Gastrocnemius medialis (tissue), 4 donors: ENCODE measurements around the gene DDIT3. TPM values are rescaled to one million over a fixed set of nuclear protein-coding genes. Genes with fewer than 3 reads are reported as not detected.

ENCODE experiments used
- ATAC-seq, 2 donors: fragments of 150-250 bp; one replicate each; pipeline ENCODE4 v1.9.1; 2016
- DNase-seq, 2 donors: peaks; one replicate each; pipeline ENCODE4 v3.0.0-alpha.2; 2019
- H3K27ac ChIP-seq, 4 donors: fragments of 200-600 bp; sonication (generic); 1 replicate in 1 of 4; 2 replicates in 3 of 4; pipeline ENCODE4 v1.5.1; 2016 to 2018; ENCODE audit warnings: mild to moderate bottlenecking in 2 of 4, moderate library complexity in 1 of 4
- H3K27me3 ChIP-seq, 3 donors: fragments of 200-600 bp; sonication (generic) in 2 of 3; 1 replicate in 1 of 3; 2 replicates in 2 of 3; pipeline versions ENCODE4 v1.5.1 to v1.6.0; 2016 to 2019; ENCODE audit warnings: mild to moderate bottlenecking in 1 of 3, moderate library complexity in 1 of 3
- H3K36me3 ChIP-seq, 2 donors: fragments of 200-600 bp; sonication (generic) in 1 of 2; one replicate each; pipeline ENCODE4 v1.5.1; 2017 to 2018
- H3K4me1 ChIP-seq, 2 donors: fragments of 200-600 bp; sonication (generic) in 1 of 2; one replicate each; pipeline ENCODE4 v1.5.1; 2016 to 2017; ENCODE audit warnings: mild to moderate bottlenecking in 2 of 2
- H3K4me3 ChIP-seq, 4 donors: fragments of 200-600 bp; sonication (generic) in 3 of 4; 1 replicate in 1 of 4; 2 replicates in 3 of 4; pipeline ENCODE4 v1.5.1; 2016 to 2019; ENCODE audit warnings: mild to moderate bottlenecking in 2 of 4
- H3K9me3 ChIP-seq, 3 donors: fragments of 200-600 bp; sonication (generic) in 2 of 3; 1 replicate in 1 of 3; 2 replicates in 2 of 3; pipeline ENCODE4 v1.5.1; 2016 to 2019
- POLR2A ChIP-seq, 2 donors: fragments of 450-650 bp; IDR thresholded peaks; one replicate each; pipeline ENCODE4 v1.6.1; 2017; ENCODE audit warnings: antibody characterized with exemption in 2 of 2, mild to moderate bottlenecking in 2 of 2, moderate library complexity in 2 of 2
- in situ Hi-C, 4 donors: fragments of 200-750 bp; cut with MboI; loops; one replicate each; pipeline versions ENCODE4 v1.15.0 to v1.8.0; 2017; ENCODE audit warnings: low sequenced_read_pairs in 4 of 4
- intact Hi-C: fragments of 100-400 bp; cut with DNase I; formaldehyde crosslinking; loops from one replicate; pipeline ENCODE4 v1.15.1; 2023; ENCODE audit warnings: low total_unique reads
- total RNA-seq, 4 donors: library from RNA; depleted of rRNA; stranded (reverse); fragments of >200 nt; gene quantifications; one replicate each; pipeline versions ENCODE4 v1.1.0 to v1.2.3, GENCODE V29; 2016
- TF ChIP-seq, protein P1 (sequence below), 5 experiments: fragments of 450-650 bp in 3 of 5; fragments of 200-600 bp in 2 of 5; sonication (generic) in 2 of 5; IDR thresholded peaks in 4 of 5; conservative IDR thresholded peaks in 1 of 5; 1 replicate in 4 of 5; 2 replicates in 1 of 5; pipeline ENCODE4 v1.5.1; 2016 to 2019; ENCODE audit warnings: antibody characterized with exemption in 5 of 5, mild to moderate bottlenecking in 3 of 5, moderate library complexity in 3 of 5

The DDIT3 gene
- total RNA-seq, 4 donors from 2014 or later = 11.8 to 46.4 (median 17.1) TPM

GRCh38 chr12:57534250-57534649 lies 13.9 kb upstream of the DDIT3 start:
- ATAC-seq (no peak), DNase-seq (no peak)
- in situ Hi-C loops = no loop called here
- Histone ChIP-seq H3K4me1 (no peaks in the 10 kb centered on the region), H3K27ac (no peak overlapping the region), H3K9me3 (no peaks in the 10 kb centered on the region), H3K27me3 (no peaks in the 10 kb centered on the region), H3K36me3 (peaks cover 2 to 79% of the 10 kb centered on the region in 2 donors), H3K4me3 (no peak overlapping the region)
- TF ChIP-seq POLR2A (IDR thresholded peaks at IDR 0.05) = no peak
- TF ChIP-seq, protein P1, sequence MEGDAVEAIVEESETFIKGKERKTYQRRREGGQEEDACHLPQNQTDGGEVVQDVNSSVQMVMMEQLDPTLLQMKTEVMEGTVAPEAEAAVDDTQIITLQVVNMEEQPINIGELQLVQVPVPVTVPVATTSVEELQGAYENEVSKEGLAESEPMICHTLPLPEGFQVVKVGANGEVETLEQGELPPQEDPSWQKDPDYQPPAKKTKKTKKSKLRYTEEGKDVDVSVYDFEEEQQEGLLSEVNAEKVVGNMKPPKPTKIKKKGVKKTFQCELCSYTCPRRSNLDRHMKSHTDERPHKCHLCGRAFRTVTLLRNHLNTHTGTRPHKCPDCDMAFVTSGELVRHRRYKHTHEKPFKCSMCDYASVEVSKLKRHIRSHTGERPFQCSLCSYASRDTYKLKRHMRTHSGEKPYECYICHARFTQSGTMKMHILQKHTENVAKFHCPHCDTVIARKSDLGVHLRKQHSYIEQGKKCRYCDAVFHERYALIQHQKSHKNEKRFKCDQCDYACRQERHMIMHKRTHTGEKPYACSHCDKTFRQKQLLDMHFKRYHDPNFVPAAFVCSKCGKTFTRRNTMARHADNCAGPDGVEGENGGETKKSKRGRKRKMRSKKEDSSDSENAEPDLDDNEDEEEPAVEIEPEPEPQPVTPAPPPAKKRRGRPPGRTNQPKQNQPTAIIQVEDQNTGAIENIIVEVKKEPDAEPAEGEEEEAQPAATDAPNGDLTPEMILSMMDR (IDR thresholded peaks at IDR 0.05 in 4 of 5, conservative IDR thresholded peaks at IDR 0.05 in 1 of 5) = no peak
- intact Hi-C loops = no loop called here

GRCh38 chr12:57533108-57533507 lies 12.8 kb upstream of the DDIT3 start:
- H3K27me3 ChIP-seq = no peaks in the 10 kb centered on the region
- no peak for ATAC-seq
- H3K4me1 ChIP-seq = no peaks in the 10 kb centered on the region
- in situ Hi-C loops = no loop called here
- intact Hi-C loops = no loop called here
- TF ChIP-seq, protein P1 (IDR thresholded peaks at IDR 0.05 in 4 of 5, conservative IDR thresholded peaks at IDR 0.05 in 1 of 5) = no peak
- TF ChIP-seq POLR2A (IDR thresholded peaks at IDR 0.05) = no peak
- DNase-seq = no peak
- peaks cover 2 to 79% of the 10 kb centered on the region in 2 donors for H3K36me3 ChIP-seq
- no peak overlapping the region for H3K27ac ChIP-seq
- no peak overlapping the region for H3K4me3 ChIP-seq
- no peaks in the 10 kb centered on the region for H3K9me3 ChIP-seq

GRCh38 chr12:57531836-57532235 lies 11.5 kb upstream of the DDIT3 start:
- Histone ChIP-seq H3K27me3 (no peaks in the 10 kb centered on the region), H3K9me3 (no peaks in the 10 kb centered on the region), H3K4me3 (no peak overlapping the region), H3K36me3 (peaks cover 2 to 86% of the 10 kb centered on the region in 2 donors), H3K27ac (no peak overlapping the region), H3K4me1 (no peaks in the 10 kb centered on the region)
- intact Hi-C loops (no loop called here), in situ Hi-C loops (no loop called here)
- TF ChIP-seq, protein P1 (IDR thresholded peaks at IDR 0.05 in 4 of 5, conservative IDR thresholded peaks at IDR 0.05 in 1 of 5) = no peak
- no peak for TF ChIP-seq POLR2A (IDR thresholded peaks at IDR 0.05)
- DNase-seq (no peak), ATAC-seq (no peak)

- in situ Hi-C loops = no loop called here
- TF ChIP-seq, protein P1 (IDR thresholded peaks at IDR 0.05 in 4 of 5, conservative IDR thresholded peaks at IDR 0.05 in 1 of 5) = no peak
- no peak for TF ChIP-seq POLR2A (IDR thresholded peaks at IDR 0.05)
- H3K4me3 ChIP-seq = no peak overlapping the region
- H3K27me3 ChIP-seq = no peaks in the 10 kb centered on the region
- DNase-seq (no peak), ATAC-seq (no peak)
- no peak overlapping the region for H3K27ac ChIP-seq
- no peaks in the 10 kb centered on the region for H3K9me3 ChIP-seq
- peaks cover 0 to 4% of the 10 kb centered on the region in 2 donors for H3K4me1 ChIP-seq
- intact Hi-C loops = no loop called here
- peaks cover 2 to 98% of the 10 kb centered on the region in 2 donors for H3K36me3 ChIP-seq
Measured at GRCh38 chr12:57530396-57531142, 10.3 kb upstream of the DDIT3 start.
